Measurements from ENCODE around the gene PGA4.
"Not testable (repeated sequence)": the region's sequence is repeated elsewhere in the genome, so short reads cannot be mapped to it uniquely, and the experiment has no call there.

PGA4 gene

DNA sequence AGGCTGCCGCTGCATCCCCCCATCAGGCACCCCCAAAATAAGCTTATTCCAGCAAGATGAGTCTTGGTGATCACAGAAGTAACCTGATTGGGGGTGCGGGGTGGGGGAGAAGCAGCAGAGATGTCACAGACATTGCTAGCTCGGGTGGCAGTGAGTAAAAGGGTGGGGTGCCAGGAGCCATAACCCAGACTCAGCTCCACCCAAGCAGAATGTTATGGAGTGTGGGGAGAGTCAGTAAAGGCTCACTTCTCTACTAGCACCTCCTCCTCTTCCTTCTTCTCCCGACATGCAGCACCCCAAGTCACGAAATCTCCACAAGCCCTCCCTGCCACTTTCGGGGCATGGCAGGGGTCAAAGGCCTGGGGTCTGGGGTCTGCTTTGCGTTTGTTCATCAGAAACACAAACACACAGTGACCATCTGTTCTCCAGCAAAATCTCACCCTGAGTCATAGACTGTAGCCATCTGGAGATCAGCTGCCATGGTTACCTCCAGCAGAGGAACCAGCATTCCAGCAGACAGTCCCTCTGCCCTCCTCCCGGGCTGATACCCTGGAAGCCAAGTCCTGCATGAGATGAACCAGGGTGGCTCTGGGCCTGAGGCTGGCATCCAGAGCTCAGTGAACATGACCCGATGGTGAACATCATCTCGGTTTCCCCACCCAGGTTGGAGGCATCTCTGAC is 4.5 kb downstream of the PGA4 start:
- H3K27ac ChIP-seq (ENCODE audit: low read depth, low read length); H3K27me3 ChIP-seq (ENCODE audit: insufficient read depth, low read length); H3K4me3 ChIP-seq (ENCODE audit: low read depth, low read length); H2AFZ ChIP-seq (ENCODE audit: low read length, unreplicated experiment); H3K36me3 ChIP-seq (ENCODE audit: insufficient read depth, low read length); H3K79me2 ChIP-seq (ENCODE audit: control insufficient read depth, insufficient read depth, low read length, unreplicated experiment); H3K4me1 ChIP-seq (ENCODE audit: control insufficient read depth, insufficient read depth, low read length, unreplicated experiment): not testable (repeated sequence)

- H2AFZ ChIP-seq (ENCODE audit: low read length, unreplicated experiment); H3K36me3 ChIP-seq (ENCODE audit: insufficient read depth, low read length); H3K79me2 ChIP-seq (ENCODE audit: control insufficient read depth, insufficient read depth, low read length, unreplicated experiment); H3K4me1 ChIP-seq (ENCODE audit: control insufficient read depth, insufficient read depth, low read length, unreplicated experiment); H3K27ac ChIP-seq (ENCODE audit: low read depth, low read length); H3K4me3 ChIP-seq (ENCODE audit: low read depth, low read length); H3K27me3 ChIP-seq (ENCODE audit: insufficient read depth, low read length): not testable (repeated sequence)
Observed at GRCh38 chr11:61229458-61229857, 7.3 kb downstream of the PGA4 start.

DNA sequence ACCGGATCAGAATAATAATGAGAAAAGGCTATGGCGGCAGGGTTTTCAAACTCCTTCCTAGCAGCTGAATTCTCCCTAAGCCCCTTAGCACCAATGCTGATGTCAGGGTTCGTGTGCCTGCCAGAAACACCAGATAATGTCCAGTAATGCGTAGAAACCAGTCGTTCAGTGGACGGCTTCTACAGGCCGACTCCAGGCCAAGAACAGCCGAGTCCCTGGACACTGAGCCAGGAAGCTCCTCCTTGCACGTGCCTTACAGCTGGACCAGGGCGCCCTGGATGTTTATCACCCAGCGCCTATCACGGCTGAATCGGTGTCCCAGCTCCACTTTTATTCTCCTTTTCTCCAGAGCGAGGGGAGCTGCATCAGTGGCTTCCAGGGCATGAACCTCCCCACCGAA is 8.9 kb downstream of the PGA4 start:
- not testable (repeated sequence) for H3K27ac ChIP-seq (ENCODE audit: low read depth, low read length); H3K4me1 ChIP-seq (ENCODE audit: control insufficient read depth, insufficient read depth, low read length, unreplicated experiment); H2AFZ ChIP-seq (ENCODE audit: low read length, unreplicated experiment); H3K4me3 ChIP-seq (ENCODE audit: low read depth, low read length); H3K27me3 ChIP-seq (ENCODE audit: insufficient read depth, low read length); H3K36me3 ChIP-seq (ENCODE audit: insufficient read depth, low read length); H3K79me2 ChIP-seq (ENCODE audit: control insufficient read depth, insufficient read depth, low read length, unreplicated experiment)

- H2AFZ ChIP-seq (ENCODE audit: low read length, unreplicated experiment); H3K27ac ChIP-seq (ENCODE audit: low read depth, low read length); H3K4me3 ChIP-seq (ENCODE audit: low read depth, low read length); H3K36me3 ChIP-seq (ENCODE audit: insufficient read depth, low read length); H3K79me2 ChIP-seq (ENCODE audit: control insufficient read depth, insufficient read depth, low read length, unreplicated experiment); H3K27me3 ChIP-seq (ENCODE audit: insufficient read depth, low read length); H3K4me1 ChIP-seq (ENCODE audit: control insufficient read depth, insufficient read depth, low read length, unreplicated experiment): not testable (repeated sequence)
Observed at GRCh38 chr11:61231585-61231984, 9.4 kb downstream of the PGA4 start.

- not testable (repeated sequence) for H3K79me2 ChIP-seq (ENCODE audit: control insufficient read depth, insufficient read depth, low read length, unreplicated experiment); H3K27ac ChIP-seq (ENCODE audit: low read depth, low read length); H3K4me3 ChIP-seq (ENCODE audit: low read depth, low read length); H3K27me3 ChIP-seq (ENCODE audit: insufficient read depth, low read length); H2AFZ ChIP-seq (ENCODE audit: low read length, unreplicated experiment); H3K36me3 ChIP-seq (ENCODE audit: insufficient read depth, low read length); H3K4me1 ChIP-seq (ENCODE audit: control insufficient read depth, insufficient read depth, low read length, unreplicated experiment)
Observed at GRCh38 chr11:61232548-61233145, 10.5 kb downstream of the PGA4 start.

- H3K4me3 ChIP-seq (ENCODE audit: low read depth, low read length); H3K4me1 ChIP-seq (ENCODE audit: control insufficient read depth, insufficient read depth, low read length, unreplicated experiment); H3K36me3 ChIP-seq (ENCODE audit: insufficient read depth, low read length); H3K27me3 ChIP-seq (ENCODE audit: insufficient read depth, low read length); H3K27ac ChIP-seq (ENCODE audit: low read depth, low read length); H2AFZ ChIP-seq (ENCODE audit: low read length, unreplicated experiment); H3K79me2 ChIP-seq (ENCODE audit: control insufficient read depth, insufficient read depth, low read length, unreplicated experiment): not testable (repeated sequence)
Observed at GRCh38 chr11:61237130-61237529, 15.0 kb downstream of the PGA4 start.

DNA sequence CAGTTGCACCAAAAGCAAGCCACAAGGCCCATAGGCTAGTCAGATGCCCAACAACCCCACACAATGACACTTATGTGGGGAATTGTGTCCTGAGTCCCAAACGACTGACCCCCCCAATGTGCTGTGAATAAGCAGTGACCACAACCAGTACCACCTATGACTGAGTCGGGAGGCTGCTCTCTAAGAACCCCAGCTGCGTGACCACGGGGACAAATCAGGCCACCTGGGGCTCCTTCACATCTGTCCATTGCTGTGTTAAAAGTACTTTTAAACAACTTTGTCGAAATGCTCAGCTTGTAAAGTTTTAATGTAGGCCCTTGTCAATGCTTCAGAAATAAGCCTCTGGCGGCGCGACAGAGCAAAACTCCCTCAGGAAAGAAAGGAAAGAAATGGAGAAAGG is 18.1 kb downstream of the PGA4 start:
- H3K27me3 ChIP-seq (ENCODE audit: insufficient read depth, low read length); H3K79me2 ChIP-seq (ENCODE audit: control insufficient read depth, insufficient read depth, low read length, unreplicated experiment); H3K36me3 ChIP-seq (ENCODE audit: insufficient read depth, low read length); H3K4me1 ChIP-seq (ENCODE audit: control insufficient read depth, insufficient read depth, low read length, unreplicated experiment); H3K4me3 ChIP-seq (ENCODE audit: low read depth, low read length); H2AFZ ChIP-seq (ENCODE audit: low read length, unreplicated experiment); H3K27ac ChIP-seq (ENCODE audit: low read depth, low read length): not testable (repeated sequence)

GRCh38 chr11:61240875-61241274 is 18.7 kb downstream of the PGA4 start, which contains the start of gene PGA5:
Gene PGA5 (plus strand): TSS chr11:61241175. CDS start chr11:61241227, 52 bp downstream.
- H3K27ac ChIP-seq (ENCODE audit: low read depth, low read length); H3K36me3 ChIP-seq (ENCODE audit: insufficient read depth, low read length); H2AFZ ChIP-seq (ENCODE audit: low read length, unreplicated experiment); H3K79me2 ChIP-seq (ENCODE audit: control insufficient read depth, insufficient read depth, low read length, unreplicated experiment); H3K27me3 ChIP-seq (ENCODE audit: insufficient read depth, low read length); H3K4me3 ChIP-seq (ENCODE audit: low read depth, low read length); H3K4me1 ChIP-seq (ENCODE audit: control insufficient read depth, insufficient read depth, low read length, unreplicated experiment): not testable (repeated sequence)

DNA sequence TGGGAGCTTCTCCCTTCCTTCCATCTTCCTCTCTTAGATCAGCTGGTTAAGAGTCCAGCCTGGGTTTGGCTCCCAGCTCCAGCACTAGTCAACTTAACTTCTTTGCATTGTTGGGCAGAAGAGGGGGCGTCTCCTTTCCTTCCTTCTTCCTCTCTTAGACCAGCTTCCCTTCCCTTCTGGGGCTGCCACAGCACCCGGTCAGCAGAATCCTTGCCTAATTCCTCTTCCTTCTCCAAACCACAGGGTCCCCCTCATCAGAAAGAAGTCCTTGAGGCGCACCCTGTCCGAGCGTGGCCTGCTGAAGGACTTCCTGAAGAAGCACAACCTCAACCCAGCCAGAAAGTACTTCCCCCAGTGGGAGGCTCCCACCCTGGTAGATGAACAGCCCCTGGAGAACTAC is 19.4 kb downstream of the PGA4 start:
- H3K4me1 ChIP-seq (ENCODE audit: control insufficient read depth, insufficient read depth, low read length, unreplicated experiment); H3K27me3 ChIP-seq (ENCODE audit: insufficient read depth, low read length); H2AFZ ChIP-seq (ENCODE audit: low read length, unreplicated experiment); H3K36me3 ChIP-seq (ENCODE audit: insufficient read depth, low read length); H3K79me2 ChIP-seq (ENCODE audit: control insufficient read depth, insufficient read depth, low read length, unreplicated experiment); H3K4me3 ChIP-seq (ENCODE audit: low read depth, low read length); H3K27ac ChIP-seq (ENCODE audit: low read depth, low read length): not testable (repeated sequence)

GRCh38 chr11:61245284-61245964 is 23.3 kb downstream of the PGA4 start:
- H3K27ac ChIP-seq (ENCODE audit: low read depth, low read length); H3K36me3 ChIP-seq (ENCODE audit: insufficient read depth, low read length); H2AFZ ChIP-seq (ENCODE audit: low read length, unreplicated experiment); H3K4me1 ChIP-seq (ENCODE audit: control insufficient read depth, insufficient read depth, low read length, unreplicated experiment); H3K4me3 ChIP-seq (ENCODE audit: low read depth, low read length); H3K27me3 ChIP-seq (ENCODE audit: insufficient read depth, low read length); H3K79me2 ChIP-seq (ENCODE audit: control insufficient read depth, insufficient read depth, low read length, unreplicated experiment): not testable (repeated sequence)

DNA sequence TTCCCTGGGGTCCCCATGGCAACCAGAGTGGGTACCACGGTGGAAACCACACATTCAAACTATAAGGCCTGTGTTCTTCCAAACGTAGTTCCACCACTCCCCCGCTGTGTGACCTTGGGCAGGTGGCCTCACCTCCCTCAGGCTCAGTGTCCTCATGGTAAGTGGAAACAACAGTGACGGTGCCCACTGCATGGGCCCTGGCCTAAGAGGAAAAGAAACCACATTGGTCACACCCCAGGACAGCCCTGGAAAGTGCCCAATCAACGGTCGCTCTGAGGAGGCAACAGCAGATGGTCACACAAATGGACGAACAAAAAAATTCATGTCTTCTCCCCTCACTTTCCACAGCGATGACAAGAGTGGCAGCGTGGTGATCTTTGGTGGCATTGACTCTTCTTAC is 25.9 kb downstream of the PGA4 start:
- not testable (repeated sequence) for H3K27ac ChIP-seq (ENCODE audit: low read depth, low read length); H3K27me3 ChIP-seq (ENCODE audit: insufficient read depth, low read length); H3K36me3 ChIP-seq (ENCODE audit: insufficient read depth, low read length)

More for the DNA sequence above, 25.9 kb downstream of the PGA4 start:
- not testable (repeated sequence) for H3K79me2 ChIP-seq (ENCODE audit: control insufficient read depth, insufficient read depth, low read length, unreplicated experiment); H3K4me1 ChIP-seq (ENCODE audit: control insufficient read depth, insufficient read depth, low read length, unreplicated experiment); H3K4me3 ChIP-seq (ENCODE audit: low read depth, low read length); H2AFZ ChIP-seq (ENCODE audit: low read length, unreplicated experiment)

All from ACC112 (cell line).